GM10266 (cell line): ENCODE results near the gene SH3RF3.

ENCODE experiments used
- DNase-seq: peaks from one replicate; pipeline ENCODE4 v3.0.0; 2012; ENCODE audit errors: extremely low spot score
- TF ChIP-seq, protein P1 (sequence below): IDR thresholded peaks from 2 replicates; pipeline ENCODE4 v1.5.1; 2012; ENCODE audit warnings: mild to moderate bottlenecking, low read depth; ENCODE audit not compliant: control insufficient read depth, insufficient read depth; ENCODE audit errors: missing control alignments

Gene SH3RF3

DNA sequence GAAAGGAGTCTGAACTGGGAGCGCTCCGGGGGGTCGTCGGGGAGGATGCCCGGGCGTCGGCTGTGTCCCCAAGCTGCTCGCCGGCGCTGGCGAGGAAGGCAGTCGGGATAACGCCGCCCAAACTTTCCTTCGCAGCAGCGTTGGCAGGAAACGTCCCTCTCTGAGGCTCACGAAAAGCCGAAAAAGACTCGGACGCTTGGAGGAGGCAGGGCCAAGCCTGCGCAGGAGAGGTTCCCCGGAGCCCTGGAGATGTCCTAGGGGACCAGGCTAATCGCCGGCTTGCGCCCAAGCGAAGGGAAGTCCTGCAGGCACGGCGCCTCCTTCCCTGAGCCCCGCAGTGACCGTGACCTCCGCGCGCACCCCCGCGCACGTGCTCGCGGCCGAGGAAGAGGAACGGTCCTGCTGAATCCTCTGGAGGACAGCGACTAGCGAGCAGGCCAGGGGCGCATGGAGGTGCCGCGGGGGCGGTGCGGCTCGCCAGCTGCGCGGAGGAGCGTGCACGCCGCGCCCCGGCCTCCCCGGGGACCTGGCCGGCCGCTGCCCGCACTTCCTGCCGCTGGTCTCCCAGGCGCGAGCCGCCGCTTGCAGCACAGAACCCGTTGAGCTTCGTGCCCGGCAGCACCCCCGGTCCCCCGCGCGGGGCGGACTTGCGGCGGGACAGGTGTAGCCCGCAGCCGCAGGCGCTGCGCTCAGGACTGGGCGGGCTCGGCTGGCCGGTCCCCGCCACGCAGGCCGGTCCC lies at the start of gene SH3RF3:
TSS of gene SH3RF3 (plus strand) at position 590 of the 740 bp plus-strand sequence.
- TF ChIP-seq, protein P1, sequence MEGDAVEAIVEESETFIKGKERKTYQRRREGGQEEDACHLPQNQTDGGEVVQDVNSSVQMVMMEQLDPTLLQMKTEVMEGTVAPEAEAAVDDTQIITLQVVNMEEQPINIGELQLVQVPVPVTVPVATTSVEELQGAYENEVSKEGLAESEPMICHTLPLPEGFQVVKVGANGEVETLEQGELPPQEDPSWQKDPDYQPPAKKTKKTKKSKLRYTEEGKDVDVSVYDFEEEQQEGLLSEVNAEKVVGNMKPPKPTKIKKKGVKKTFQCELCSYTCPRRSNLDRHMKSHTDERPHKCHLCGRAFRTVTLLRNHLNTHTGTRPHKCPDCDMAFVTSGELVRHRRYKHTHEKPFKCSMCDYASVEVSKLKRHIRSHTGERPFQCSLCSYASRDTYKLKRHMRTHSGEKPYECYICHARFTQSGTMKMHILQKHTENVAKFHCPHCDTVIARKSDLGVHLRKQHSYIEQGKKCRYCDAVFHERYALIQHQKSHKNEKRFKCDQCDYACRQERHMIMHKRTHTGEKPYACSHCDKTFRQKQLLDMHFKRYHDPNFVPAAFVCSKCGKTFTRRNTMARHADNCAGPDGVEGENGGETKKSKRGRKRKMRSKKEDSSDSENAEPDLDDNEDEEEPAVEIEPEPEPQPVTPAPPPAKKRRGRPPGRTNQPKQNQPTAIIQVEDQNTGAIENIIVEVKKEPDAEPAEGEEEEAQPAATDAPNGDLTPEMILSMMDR: no peak
- peak; percentile 63 for DNase-seq

DNA sequence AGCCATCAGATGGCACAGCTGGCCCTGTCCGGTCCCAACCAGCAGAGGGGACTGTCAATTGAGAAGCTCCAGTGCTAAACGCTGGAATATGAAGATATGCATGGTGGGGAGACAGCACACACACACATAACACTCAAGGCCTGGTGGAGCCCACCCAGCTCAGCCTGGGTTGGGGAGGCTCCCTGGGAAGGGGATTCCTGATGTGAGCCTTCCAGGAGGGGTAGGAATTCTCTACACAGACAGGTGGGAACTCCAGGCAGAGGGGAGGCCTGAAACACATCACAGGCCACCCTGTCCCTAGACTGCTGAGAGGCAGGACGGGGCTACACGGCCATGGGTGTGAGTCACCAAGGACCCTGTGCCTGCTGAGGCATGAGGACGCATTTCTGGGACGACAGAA lies 49.4 kb upstream of the SH3RF3 start:
- DNase-seq: no peak
- TF ChIP-seq, protein P1: no peak

DNA sequence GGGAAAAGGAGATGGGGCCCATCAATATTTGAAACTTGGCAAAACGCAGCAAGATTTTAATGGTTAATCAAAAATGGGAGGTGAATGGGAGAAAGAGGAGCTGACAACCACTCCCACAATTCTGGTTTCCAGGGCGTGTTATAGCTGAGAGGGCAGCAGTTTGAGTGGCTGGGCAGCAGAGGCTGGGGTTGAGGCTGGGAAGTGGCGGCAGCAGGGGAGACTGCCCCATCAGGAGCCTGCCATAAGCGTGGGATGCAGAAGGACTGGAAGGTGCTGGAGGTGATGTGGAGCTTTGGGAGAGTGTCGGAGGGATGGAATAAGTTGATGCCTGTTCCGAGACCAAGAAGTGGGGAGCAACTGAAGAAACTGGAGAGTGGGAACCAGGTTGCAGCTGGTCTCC lies 48.9 kb upstream of the SH3RF3 start:
- TF ChIP-seq, protein P1: no peak
- no peak for DNase-seq

DNA sequence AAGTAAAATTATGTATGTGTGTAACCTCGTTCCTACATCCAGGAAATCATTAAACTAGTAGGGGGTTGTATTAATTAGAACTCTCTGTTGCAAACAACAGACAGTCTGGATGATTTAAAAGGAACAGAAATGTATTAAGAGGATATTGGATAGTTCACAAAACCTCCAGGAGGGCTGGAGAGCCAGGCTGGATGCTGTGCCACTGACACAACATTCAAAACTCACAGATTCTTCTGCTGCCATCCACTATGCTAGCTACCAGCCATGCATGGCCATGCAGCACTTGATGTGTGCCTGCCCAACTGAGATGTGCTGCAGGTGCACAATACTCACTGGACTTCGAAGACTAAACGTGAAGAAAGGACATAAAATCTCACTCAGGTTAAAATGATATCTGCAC lies 48.2 kb upstream of the SH3RF3 start:
- DNase-seq: no peak
- TF ChIP-seq, protein P1: no peak

DNA sequence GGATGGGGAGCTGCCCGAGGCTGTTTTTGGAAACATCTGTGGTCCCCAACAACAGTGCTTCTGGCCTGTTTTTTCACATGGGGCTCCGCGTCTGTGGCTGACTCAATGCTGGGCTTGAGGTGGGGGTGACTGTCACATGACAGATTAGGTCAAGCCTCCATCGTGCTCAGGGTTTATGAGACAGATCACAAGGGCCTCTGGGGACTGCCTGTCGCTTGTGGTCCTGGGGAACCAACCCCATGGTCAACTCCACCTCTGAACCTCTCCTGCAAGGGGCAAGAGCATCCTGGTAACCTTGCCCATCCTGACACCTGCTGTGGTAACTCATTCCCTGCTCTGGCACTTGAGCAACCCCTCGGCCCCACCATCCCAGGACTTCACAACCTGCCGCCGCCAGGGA lies 47.6 kb upstream of the SH3RF3 start:
- DNase-seq: no peak
- TF ChIP-seq, protein P1: no peak

DNA sequence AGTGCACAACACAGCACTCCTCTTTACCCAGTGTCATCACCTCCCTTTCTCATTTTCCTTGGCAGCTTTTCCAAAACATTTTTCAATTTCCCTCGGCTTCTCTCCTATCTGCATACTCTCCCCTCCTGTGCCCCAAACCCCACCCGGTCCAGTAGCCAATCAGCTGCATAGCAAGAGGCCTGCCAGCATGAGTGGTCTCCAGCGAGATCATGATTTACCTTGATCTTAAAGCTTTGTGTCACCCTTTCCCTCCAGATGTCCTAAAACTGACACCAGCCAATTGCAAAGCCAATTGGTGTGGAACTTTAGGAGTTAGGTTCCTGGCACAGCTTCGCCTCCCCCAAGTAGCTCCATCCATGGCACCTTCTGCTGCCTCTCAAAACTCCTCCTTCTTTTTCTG lies 45.2 kb upstream of the SH3RF3 start:
- TF ChIP-seq, protein P1: no peak
- DNase-seq: no peak

DNA sequence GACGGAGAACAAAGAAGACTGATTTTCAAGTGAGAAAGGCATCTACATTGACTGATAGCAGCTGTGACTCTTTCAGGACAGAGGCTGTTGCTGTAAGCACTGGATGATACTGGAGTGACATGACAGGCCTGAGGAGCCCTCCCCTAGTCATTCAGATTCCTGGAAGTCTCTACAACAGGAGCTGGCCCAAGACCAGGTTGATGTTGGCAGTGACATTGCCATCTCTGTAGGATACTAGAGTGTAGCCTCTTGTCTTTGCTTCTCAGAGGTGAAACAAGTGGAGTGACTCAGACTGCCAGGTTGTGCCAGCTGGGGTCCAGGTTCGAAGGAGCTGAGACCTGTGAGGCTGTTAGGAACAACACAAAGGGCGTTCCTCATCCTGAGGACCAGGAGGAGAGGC lies 44.7 kb upstream of the SH3RF3 start:
- TF ChIP-seq, protein P1: no peak

More for the DNA sequence above, 44.7 kb upstream of the SH3RF3 start:
- no peak for DNase-seq
